H1 (cell line): Measurements from ENCODE around the gene CDC42SE2. TPM values are rescaled to one million over a fixed set of nuclear protein-coding genes. Genes with fewer than 3 reads are reported as not detected.

Experiments
- CHD7 ChIP-seq: fragments of 300-600 bp; sonication (generic); IDR thresholded peaks from 2 replicates; pipeline ENCODE4 v1.7.1; 2012; ENCODE audit warnings: low read length, moderate library complexity, mild to moderate bottlenecking, inconsistent platforms; ENCODE audit not compliant: insufficient replicate concordance
- RXRA ChIP-seq: IDR thresholded peaks from 2 replicates; pipeline ENCODE4 v1.6.1; 2011; ENCODE audit warnings: low read depth, mild to moderate bottlenecking, low read length, moderate library complexity; ENCODE audit not compliant: insufficient read depth
- SP4 ChIP-seq: IDR thresholded peaks from 2 replicates; pipeline ENCODE4 v1.6.1; 2012; ENCODE audit warnings: low read length, inconsistent platforms
- polyA plus RNA-seq, 7 experiments: library from polyadenylated mRNA; depleted of rRNA in 3 of 7; stranded (reverse) in 5 of 7; unstranded in 2 of 7; fragments of >200 nt in 5 of 7; fragments of 200-250 nt in 2 of 7; gene quantifications; 1 replicate in 5 of 7; 2 replicates in 1 of 7; 4 replicates in 1 of 7; pipeline versions ENCODE4 v1.2.1 to v1.2.3, GENCODE V29; 2011 to 2013; ENCODE audit warnings: missing spikeins in 2 of 7, mixed read lengths in 2 of 7
- total RNA-seq: library from RNA; stranded (reverse); fragmentation: NEBNext Ultra II Directional; extraction: Animal tissue kit (Norgen Biotek cat#: 25700); gene quantifications from 2 replicates; pipeline ENCODE4 v1.2.1, GENCODE V29; 2021
- TF ChIP-seq, protein P1 (sequence below): IDR thresholded peaks from 2 replicates; pipeline ENCODE4 v1.6.1; 2012; ENCODE audit warnings: inconsistent platforms

Gene CDC42SE2
- total and polyA plus RNA-seq, 2 of the 8 experiments (the other 6 are each of a cell fraction or from before 2014, with no cell fraction given), result 16.7 to 30.8 TPM

GRCh38 chr5:131364507-131365050 is 100.7 kb downstream of the CDC42SE2 start (continued):
- TF ChIP-seq SP4, result no peak
- TF ChIP-seq RXRA, result no peak
- TF ChIP-seq CHD7, result no peak
- TF ChIP-seq, protein P1, sequence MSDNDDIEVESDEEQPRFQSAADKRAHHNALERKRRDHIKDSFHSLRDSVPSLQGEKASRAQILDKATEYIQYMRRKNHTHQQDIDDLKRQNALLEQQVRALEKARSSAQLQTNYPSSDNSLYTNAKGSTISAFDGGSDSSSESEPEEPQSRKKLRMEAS, result no peak
